CD1c-positive myeloid dendritic cell (primary cell): ENCODE data around the gene RTN4R.
"Not testable (repeated sequence)": the region's sequence is repeated elsewhere in the genome, so short reads cannot be mapped to it uniquely, and the experiment has no call there.

Experiments used
- DNase-seq: peaks from one replicate; pipeline ENCODE4 v3.0.0-alpha.2; 2016; ENCODE audit errors: extremely low spot score

Gene RTN4R

DNA sequence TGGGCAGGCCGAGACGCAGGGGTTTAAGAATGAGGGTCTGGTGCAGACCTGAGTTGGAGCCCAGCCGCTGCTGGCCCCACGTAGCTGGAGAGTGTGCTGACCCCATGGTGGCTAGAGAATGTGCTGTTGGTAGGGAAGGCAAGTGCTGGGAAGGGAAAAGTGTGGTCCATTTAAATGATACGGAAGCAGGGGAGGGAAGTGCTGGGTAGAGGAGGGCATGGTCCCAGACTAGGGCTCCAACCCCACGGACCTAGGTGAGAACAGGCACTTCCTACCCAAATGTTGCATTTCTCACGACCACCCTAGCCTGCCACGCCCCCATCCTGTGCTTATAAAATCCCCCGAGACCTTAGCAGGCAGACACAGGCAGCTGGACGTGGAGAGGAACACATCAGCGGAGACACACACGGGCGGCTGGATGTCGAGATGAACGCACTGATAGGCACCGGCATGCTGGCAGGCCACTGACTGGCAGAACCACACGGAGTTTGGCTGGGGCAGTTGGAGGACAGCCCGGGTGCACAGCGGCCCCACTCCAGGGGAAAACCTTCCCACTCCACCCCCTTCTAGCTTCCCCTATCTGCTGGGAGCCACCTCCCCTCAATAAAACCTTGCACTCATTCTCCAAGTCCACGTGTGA lies 18.8 kb upstream of the RTN4R start:
- DNase-seq, result not testable (repeated sequence)

GRCh38 chr22:20286312-20286660 lies 18.2 kb upstream of the RTN4R start:
- DNase-seq, result not testable (repeated sequence)

DNA sequence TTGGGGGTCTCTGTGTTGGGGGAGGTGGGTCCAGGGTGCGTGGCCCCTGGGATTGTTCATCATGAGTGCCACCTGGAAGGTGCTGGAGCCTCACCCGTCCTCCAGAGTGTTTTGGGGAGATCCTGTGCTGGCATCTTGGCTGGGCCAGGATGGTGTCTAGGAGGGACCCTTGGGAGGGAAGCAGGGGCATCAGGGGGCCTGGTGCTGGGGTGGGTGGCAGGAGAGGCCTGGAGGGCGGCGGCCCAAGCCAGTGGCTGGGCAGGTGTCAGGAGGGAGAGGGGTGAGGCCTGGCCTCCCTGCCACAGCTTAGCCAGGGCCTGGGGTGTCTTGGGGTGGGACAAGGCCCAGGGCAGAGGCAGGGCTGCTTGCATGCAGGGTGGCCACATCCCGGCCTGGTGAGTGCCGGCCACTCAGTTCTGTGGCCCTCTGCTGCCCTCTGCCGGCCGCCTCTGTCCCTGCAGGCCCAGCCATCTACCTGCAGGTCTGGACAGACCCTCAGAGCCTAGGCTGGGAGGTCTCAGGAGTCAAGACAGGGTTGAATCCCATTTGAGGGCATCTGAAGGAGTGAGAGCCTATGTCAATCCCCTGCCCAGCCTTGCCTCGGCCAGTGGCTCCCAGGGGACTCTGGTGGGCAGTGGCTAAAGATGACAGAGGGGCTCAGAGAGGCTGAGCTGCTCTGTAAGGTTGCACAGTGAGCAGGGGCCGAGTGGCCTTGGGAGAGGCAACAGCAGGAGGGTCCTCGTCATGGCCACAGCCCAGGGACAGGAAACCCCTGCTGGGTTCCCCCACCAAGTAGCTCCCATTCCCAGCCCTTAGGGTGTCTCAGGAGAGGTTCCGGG lies 17.6 kb upstream of the RTN4R start:
- peak; percentile 76 for DNase-seq

DNA sequence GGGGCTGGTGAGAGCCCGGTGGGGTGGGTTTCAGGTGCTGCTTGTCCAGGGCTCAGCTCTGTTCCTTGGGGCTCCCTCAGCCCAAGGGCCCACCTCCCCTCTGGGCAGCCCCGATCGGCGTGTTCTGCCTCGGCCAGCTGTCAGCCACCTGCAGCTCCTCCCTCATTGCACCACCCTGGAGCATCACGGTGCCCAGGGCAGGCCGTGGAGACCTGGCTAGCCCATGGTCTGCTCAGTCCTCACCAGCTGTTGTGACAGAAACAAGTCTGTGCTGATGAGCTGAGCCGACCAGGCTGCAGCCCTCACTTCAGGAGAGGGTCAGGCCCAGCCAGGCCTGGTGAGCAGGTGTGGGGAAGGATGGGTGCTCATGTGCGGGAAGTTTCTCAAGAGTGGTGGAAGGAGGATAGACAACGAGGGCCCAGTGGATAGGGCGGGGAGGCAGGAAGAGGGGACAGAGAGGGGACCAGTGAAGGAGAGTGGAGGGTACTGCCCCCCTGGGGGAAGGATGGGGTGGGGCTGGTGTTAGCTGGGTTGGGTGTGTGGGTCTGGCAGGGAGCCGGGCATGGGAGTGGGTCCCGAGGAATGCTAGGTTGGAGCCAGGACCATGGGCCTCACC lies 16.5 kb upstream of the RTN4R start:
- no peak for DNase-seq

- DNase-seq, result no peak
Observed at GRCh38 chr22:20283674-20284066, 15.6 kb upstream of the RTN4R start.

- no peak for DNase-seq
Observed at GRCh38 chr22:20282901-20283673, 15.0 kb upstream of the RTN4R start.

- no peak for DNase-seq
Observed at GRCh38 chr22:20281891-20282290, 13.8 kb upstream of the RTN4R start.

- not testable (repeated sequence) for DNase-seq
Observed at GRCh38 chr22:20281473-20281872, 13.4 kb upstream of the RTN4R start.

DNA sequence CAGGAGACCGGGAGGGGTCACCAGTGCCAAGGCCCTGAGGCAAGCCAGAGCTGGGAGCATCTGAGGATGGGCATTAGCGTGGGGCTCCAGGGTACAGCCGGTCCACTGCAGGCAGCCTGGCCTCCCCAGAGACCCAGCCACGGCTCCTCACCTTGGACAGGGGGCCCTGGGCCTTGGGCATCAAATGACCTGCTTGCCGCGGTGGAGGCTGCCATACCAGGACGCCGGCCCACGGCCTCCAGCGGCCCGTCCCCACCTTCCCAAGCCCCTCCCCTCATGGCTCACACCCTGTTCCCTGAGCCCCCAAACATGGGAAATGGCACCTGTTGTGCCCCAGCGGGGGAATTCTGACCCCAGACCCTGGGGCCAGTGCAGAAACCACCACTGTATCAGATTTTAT lies 12.7 kb upstream of the RTN4R start:
- no peak for DNase-seq

- not testable (repeated sequence) for DNase-seq
Observed at GRCh38 chr22:20280163-20280562, 12.0 kb upstream of the RTN4R start.

DNA sequence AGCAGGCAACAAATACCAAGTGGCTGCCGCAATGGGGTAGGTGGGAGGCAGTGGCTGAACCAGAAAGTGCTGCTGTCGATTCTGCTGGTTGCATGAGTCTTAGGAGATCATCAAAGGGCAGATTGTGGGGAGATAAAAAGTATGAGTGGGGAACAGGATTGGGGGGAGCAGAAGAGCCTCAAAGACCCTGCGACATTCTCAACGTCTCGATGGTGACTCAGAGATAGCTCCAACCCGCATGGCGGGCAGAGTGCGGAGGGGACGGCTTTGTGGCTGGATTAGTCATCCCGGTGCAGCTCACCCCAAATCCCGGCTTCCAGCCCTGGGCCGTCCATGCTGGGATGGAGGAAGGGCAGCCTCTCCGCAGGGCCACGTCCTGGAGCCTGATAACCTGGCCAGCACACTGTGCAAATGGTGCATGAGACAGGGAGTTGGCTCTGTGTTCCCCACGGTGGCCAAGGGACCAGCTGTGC lies 11.6 kb upstream of the RTN4R start:
- DNase-seq, result no peak

GRCh38 chr22:20278726-20279490 lies 10.8 kb upstream of the RTN4R start:
- not testable (repeated sequence) for DNase-seq

- not testable (repeated sequence) for DNase-seq
Observed at GRCh38 chr22:20277936-20278635, 10.0 kb upstream of the RTN4R start.

- no peak for DNase-seq
Observed at GRCh38 chr22:20276468-20276867, 8.3 kb upstream of the RTN4R start.

DNA sequence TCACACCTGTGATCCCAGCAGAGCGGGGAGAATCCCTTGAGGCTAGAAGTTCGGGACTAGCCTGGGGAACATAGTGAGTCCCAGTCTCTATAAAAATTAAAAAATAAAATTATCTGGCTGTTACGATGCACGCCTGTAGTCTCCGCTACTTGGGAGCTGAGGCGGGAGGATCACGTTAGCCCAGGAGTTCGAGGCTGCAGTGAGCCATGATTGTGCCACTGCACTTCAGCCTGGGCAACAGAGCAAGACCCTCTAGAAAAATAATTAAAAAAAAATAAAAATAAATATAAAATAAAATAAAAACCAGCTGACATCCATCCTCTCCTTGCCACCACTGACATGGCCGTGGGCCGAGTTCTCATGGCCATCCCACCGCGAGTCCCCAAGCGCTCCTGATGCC lies 7.7 kb upstream of the RTN4R start:
- DNase-seq, result no peak

- DNase-seq, result not testable (repeated sequence)
Observed at GRCh38 chr22:20275325-20275724, 7.2 kb upstream of the RTN4R start.

- not testable (repeated sequence) for DNase-seq
Observed at GRCh38 chr22:20274374-20274773, 6.3 kb upstream of the RTN4R start.

DNA sequence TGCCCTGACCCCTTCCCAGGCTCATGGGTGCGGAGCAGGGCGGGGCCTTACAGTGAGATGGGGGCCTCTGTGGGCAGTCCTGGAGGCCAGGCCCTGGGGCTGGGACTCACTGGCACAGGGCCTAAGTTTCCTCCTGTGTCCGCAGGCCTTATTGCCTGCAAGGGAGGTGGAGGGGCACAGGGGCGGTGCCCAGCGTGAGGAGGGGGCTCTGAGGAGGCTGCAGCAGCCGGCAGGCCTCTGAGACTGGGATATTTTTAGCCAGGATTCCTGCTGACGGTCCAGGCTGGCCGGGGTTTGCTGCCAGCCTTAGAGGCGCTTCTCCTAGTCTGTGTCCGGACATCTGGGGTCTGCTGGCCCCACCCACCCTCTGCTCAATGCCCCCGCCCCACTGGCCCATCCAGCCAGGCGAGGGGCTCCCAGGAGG lies 5.7 kb upstream of the RTN4R start:
- DNase-seq, result no peak

DNA sequence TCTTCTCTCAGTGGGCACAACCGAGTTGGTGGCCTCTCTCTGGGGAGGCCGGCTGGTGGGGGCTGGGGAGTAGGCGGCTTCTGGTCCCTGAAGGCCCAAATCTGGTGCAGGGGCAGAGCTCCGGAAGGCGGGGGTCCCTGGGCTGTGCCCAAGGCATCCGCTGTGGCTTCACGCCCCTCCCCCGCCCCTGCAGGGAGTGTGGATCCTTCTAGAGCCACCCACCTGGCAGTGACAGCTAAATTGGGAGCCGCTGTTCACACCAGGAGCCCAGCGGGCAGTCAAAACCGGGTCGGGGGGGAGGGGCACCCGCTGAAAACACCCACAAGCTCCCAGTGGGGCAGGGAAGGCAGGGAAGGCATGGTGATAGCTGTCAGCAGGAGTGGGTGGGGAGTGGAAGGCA lies 4.6 kb upstream of the RTN4R start:
- DNase-seq, result no peak

- no peak for DNase-seq
Observed at GRCh38 chr22:20272174-20272573, 4.1 kb upstream of the RTN4R start.
